Hindlimb muscle (tissue), 1 donor: Measurements from ENCODE around the gene ZNF580. TPM values are rescaled to one million over a fixed set of nuclear protein-coding genes. Genes with fewer than 3 reads are reported as not detected.

Experiments
- DNase-seq: peaks from one replicate; pipeline ENCODE4 v3.0.0-alpha.2; 2013
- polyA plus RNA-seq: library from polyadenylated mRNA; unstranded; fragments of 120-200 nt; gene quantifications from one replicate; pipeline ENCODE4 v1.2.1, GENCODE V29; 2013; ENCODE audit not compliant: insufficient read length

ZNF580 gene
- polyA plus RNA-seq, 1 donor, result 26.0 TPM

DNA sequence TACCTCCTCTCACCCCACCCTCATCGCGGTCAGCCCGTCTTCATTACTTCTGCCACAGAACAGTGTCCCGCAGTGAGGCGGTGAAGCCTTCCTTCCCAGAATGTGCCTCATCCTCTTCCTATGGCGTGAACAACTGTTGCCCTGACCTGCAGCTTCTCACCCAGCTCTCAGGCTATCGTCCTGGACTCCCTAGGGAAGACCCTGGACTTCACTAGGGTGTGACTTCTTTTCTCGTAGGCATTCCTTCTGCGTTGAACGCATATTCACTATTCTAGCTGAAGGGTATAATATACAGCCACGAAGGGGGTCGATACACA lies 34.4 kb upstream of the ZNF580 start:
- no peak for DNase-seq

DNA sequence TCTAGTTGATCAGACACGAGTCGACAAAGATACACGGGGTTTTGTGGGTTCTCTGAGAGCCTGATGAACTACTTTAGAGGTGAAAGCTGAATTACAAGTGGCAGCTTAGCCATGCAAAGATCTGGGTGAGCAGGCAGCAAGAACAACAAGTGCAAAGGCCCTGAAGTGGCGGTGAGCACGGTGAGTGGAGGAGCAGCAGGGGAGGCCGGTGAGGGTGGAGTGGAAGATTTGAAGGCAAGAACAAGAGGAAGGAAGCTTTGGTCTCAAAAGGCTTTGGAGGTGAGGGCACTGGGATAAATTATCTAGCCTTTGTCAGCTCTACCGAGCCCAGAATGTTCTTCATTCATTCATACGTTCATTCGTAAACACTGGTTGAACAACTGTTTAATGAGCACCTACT lies 34.0 kb upstream of the ZNF580 start:
- DNase-seq, result no peak

DNA sequence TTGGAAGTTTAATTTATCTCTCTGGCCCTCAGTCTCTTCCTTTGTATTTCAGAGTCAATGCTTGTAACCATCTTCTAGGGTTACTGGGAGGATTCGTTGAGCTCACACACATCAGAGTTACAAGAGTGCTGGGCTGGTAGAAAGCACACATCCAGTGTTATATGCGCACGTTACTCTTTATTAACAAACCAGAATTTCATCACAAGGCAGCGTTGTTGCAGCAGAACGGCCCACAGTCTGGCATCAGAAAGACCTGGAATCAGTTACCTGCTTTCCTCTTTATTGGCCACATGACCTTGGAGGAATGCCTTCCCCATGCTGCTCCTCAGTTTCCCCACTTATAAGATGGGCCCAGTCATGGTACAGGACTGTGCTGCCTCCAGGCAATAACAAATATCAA lies 31.5 kb upstream of the ZNF580 start:
- DNase-seq, result no peak

DNA sequence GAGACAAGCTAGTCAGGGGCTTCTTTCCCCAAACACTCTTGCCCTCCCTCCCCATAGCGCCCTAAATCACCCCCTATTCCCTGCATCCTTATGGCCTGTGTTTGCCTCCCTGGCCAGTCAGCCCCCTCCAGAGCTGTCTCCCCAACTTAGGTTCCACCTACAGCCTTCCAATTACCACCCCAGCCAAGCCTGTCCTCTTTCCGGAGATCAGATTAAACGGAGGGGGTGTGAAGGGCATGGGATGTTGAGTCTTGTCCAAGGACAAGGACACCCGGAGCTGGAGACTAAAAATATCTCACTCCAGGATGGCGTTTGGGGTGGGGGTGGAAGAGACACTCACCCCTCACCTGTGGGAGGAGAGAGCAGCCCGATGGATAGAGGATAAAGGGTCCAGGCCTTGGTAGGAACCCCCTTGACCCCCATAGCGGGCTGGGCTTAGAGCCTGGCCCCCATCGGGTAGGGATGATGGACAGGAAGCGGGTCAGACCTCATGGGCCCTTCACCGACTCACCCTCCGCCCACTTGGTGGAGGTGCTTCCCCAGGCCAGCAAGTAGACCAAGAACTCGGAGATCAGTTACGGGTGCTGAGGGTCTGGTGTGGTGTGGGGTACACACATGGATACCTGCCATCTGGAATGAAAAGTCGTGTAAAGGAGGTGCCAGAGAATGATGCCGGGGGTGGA lies 29.4 kb upstream of the ZNF580 start:
- no peak for DNase-seq

DNA sequence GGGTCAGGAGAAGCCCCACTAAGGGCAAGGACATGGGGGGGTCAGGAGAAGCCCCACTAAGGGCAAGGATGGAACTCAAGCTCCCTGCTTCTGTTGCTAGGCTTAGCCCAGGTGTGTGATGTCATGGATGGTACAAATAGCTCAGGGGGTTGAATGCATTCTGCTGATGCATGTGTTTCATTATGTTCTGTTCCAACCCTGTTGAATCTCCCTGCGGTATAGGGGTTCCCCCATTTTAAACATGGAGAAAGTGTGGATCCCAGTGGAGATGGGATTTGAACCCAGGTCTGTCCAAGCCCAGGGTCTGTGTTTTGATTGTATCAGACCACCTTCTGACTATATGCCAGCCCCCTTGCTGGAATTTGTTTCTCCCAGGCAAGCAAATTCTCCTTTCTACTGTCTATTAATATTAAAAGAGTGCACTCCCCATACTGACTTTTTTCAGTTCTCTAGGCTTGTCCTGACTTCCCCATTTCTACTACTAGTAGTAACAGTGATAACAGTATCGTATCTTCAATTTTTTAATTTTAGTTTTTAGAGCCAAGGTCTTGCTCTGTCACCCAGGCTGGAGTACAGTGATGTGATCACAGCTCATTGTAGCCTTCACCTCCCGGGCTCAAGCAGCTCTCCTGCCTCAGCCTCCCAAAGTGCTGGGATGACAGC lies 28.7 kb upstream of the ZNF580 start:
- no peak for DNase-seq

DNA sequence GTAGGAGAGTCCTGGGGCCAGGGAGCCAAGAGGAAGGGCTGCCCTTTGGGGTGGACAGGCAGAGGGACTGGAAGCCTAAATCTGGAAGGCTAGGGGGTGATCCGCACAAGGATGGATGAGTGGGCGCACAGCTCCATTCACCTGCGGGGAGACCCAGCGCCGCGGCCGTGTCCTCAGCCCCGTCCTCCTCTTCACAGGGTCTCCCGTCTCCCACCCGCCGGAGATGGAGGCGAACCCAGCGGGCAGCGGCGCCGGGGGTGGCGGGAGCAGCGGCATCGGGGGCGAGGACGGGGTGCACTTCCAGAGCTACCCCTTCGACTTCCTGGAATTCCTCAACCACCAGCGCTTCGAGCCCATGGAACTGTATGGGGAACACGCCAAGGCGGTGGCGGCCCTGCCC lies 27.4 kb upstream of the ZNF580 start:
- DNase-seq, result no peak

DNA sequence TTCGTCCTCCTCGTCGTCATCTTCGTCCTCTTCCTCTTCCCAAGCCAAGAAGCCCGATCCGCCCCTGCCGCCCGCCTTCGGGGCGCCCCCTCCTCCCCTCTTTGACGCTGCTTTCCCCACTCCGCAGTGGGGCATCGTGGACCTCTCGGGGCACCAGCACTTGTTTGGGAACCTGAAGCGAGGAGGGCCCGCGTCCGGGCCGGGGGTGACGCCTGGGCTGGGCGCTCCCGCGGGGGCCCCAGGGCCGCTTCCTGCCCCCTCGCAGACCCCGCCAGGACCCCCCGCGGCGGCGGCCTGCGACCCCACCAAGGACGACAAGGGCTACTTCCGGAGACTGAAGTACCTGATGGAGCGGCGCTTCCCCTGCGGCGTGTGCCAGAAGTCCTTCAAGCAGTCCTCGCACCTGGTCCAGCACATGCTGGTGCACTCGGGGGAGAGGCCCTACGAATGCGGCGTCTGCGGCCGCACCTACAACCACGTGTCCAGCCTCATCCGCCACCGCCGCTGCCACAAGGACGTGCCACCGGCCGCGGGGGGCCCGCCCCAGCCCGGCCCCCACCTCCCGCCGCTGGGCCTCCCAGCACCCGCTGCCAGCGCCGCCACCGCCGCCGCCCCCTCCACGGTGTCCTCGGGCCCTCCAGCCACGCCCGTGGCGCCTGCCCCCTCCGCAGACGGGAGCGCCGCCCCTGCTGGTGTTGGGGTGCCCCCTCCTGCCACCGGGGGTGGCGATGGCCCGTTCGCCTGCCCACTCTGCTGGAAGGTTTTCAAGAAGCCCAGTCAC lies 26.7 kb upstream of the ZNF580 start:
- no peak for DNase-seq

DNA sequence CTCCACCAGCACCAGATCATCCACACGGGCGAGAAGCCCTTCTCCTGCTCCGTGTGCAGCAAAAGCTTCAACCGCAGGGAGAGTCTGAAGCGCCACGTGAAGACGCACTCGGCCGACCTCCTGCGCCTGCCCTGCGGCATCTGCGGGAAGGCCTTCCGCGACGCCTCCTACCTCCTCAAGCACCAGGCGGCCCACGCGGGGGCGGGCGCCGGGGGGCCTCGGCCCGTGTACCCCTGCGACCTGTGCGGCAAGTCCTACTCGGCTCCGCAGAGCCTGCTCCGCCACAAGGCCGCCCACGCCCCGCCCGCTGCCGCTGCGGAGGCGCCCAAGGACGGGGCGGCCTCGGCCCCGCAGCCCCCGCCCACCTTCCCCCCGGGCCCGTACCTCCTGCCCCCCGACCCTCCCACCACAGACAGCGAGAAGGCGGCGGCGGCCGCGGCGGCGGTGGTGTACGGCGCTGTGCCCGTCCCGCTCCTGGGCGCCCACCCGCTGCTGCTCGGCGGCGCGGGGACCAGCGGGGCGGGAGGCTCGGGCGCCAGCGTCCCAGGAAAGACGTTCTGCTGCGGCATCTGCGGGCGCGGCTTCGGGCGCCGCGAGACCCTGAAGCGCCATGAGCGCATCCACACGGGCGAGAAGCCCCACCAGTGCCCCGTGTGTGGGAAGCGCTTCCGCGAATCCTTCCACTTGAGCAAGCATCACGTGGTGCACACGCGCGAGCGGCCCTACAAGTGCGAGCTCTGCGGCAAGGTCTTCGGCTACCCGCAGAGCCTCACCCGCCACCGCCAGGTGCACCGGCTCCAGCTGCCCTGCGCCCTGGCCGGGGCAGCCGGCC lies 25.9 kb upstream of the ZNF580 start:
- no peak for DNase-seq

DNA sequence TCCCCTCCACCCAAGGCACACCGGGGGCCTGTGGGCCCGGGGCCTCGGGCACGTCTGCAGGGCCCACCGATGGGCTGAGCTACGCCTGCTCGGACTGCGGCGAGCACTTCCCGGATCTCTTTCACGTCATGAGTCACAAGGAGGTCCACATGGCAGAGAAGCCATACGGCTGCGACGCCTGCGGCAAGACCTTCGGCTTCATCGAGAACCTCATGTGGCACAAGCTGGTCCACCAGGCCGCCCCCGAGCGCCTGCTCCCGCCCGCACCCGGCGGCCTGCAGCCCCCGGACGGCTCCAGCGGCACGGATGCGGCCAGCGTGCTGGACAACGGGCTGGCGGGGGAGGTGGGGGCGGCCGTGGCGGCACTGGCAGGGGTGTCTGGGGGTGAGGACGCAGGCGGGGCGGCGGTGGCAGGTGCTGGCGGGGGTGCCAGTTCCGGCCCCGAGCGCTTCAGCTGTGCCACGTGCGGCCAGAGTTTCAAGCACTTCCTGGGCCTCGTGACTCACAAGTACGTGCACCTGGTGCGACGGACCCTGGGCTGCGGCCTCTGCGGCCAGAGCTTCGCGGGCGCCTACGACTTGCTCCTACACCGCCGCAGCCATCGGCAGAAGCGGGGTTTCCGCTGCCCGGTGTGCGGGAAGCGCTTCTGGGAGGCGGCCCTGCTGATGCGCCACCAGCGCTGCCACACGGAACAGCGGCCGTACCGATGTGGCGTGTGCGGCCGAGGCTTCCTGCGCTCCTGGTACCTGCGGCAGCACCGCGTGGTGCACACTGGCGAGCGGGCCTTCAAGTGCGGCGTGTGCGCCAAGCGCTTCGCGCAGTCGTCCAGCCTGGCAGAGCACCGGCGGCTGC lies 25.0 kb upstream of the ZNF580 start:
- no peak for DNase-seq

DNA sequence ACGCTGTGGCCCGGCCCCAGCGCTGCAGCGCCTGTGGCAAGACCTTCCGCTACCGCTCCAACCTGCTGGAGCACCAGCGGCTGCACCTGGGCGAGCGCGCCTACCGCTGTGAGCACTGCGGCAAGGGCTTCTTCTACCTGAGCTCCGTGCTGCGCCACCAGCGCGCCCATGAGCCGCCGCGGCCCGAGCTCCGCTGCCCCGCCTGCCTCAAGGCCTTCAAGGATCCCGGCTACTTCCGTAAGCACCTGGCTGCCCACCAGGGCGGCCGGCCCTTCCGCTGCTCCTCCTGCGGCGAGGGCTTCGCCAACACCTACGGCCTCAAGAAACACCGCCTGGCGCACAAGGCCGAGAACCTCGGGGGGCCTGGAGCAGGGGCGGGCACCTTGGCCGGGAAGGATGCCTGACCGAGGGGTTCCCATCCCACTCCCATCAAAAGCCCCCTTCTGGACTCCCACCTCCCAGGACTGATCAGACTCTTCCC lies 24.4 kb upstream of the ZNF580 start:
- DNase-seq, result no peak

DNA sequence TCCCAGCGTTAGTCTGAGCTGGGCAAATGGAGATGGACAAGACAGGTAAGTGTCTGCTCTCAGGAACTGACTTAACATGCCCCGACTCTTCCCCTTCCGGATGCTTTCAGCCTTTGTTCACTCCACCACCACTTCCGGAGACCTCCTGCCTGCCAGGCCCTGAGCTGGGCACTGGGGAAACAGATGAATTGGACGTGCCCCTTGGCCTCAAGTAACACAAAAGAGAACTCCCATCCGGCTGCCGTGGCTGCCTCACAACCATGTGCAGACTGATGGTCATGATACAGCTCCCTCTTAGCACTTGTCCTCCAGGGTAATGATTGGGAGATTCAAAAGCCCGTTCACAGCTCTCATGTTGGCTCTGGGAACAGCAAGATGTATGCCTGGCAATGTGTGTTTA lies 23.4 kb upstream of the ZNF580 start:
- DNase-seq, result no peak

DNA sequence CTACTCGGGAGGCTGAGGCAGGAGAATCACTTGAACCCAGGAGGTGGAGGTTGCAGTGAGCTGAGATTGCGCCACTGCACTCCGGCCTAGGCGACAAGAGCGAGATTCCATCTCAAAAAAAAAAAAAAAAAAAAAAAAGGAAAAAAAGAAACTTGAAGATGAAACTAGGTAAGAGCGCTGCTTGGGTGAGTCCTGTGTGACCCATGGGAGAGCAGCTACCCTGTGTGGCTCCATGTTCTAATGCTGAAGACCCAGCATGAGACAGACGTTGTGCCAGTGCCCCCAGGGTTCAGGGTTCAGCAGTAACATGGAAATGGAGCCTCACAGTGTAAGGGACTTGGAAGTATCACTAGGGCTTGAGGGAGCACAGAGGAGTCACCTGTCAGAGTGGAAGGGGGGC lies 22.4 kb upstream of the ZNF580 start:
- no peak for DNase-seq

DNA sequence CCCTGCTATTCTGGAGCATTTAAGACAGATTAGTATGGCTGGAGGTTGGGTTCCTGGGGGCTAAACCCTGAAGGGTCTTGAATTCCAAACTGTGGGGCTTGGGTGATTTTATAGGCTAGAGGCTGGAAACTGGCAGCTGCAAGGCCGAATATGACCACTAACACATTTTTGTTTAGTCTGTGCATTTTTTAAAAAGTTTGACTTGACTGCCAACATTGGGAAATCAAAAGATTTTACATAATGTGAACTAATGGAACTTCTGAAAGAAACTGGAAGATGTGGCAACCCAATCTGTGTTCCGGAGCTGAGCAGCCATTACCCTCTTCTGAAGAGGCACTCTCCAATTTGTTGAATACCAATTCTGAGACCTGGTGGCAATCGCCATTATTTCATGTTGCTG lies 21.5 kb upstream of the ZNF580 start:
- no peak for DNase-seq

DNA sequence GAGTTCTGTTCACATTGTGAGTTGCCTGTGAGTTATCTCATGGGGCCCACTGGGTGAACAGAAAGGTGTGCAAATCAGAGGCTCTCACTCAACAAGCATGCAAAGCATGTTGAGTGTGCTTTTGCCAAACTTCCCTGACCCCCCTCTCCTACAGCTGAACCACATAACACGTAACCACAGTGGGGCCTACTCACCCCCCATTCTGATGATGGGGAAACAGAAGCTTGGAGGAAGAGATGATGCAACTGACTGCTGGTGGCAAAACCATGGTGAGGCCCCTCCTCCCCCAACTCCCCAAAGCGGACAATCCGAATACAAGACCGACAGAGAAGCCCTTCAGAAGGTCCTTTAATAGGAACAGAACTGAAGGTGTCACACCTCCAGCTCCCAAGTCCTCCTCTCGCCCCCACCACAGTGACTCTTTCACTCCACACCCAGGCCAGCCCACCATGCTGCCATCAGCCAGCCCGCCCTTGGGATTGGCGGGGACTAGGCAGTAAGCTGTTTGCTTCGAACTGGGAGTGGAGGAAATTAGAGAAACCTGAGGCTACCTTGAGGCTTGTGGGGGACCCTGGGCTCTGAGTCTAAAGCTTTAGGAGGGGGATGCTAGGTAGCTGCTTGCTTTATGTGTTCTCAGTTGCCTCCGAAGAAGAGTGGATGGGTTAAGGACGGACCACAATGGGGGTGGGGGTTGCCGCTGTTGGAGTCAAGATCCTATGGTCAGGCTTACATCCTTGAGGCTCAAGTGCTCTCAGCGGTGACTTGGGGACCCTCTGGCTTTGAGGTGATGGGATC lies 20.2 kb upstream of the ZNF580 start:
- no peak for DNase-seq

DNA sequence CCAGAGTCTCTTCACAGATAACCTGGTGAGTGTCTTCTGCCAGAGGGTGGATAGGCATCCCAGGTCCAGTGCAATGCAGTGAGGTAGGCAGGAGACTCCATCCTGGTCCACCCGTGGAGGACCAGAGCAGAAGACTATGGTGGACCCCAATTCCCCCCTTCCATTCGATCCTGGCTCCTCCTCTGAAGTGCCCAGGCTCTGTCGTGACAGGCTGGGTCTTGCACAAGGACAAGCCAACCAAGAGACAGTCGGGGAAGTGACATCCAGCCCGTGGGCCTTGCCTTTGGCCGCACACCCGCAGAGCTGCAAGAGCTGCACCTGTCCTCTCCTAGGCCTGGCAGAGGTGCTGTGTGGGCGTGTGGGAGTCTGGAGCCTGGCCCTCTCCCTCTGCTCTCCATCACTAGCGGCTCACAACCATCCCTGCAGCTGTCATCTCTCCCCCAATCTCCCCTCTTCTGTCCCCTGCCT lies 19.6 kb upstream of the ZNF580 start:
- no peak for DNase-seq

DNA sequence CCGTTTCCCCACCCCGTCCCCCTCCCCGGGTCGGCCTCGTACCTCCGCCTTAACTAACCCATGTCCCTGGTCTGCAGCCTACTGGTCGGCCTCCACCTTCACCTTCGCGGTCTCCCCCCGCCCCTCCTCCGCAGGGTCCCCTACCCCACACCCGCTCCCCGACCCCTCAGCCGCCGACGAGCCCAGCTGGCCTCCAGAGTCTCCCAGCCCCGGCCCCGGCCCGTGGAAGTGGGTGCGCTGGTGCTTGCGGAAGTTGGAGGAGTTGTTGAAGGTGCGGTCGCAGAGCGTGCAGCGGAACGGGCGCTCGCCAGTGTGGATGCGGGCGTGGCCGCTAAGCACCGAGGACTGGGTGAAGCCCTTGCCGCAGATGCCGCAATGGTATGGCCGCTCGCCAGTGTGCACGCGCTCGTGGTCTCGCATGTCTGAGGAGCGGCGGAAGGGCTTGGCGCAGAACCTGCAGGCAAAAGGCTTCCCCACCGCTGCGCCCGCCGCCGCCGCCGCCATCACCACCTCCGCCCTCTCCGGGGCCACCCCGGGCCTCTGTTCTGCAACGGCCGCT lies 19.1 kb upstream of the ZNF580 start:
- no peak for DNase-seq

DNA sequence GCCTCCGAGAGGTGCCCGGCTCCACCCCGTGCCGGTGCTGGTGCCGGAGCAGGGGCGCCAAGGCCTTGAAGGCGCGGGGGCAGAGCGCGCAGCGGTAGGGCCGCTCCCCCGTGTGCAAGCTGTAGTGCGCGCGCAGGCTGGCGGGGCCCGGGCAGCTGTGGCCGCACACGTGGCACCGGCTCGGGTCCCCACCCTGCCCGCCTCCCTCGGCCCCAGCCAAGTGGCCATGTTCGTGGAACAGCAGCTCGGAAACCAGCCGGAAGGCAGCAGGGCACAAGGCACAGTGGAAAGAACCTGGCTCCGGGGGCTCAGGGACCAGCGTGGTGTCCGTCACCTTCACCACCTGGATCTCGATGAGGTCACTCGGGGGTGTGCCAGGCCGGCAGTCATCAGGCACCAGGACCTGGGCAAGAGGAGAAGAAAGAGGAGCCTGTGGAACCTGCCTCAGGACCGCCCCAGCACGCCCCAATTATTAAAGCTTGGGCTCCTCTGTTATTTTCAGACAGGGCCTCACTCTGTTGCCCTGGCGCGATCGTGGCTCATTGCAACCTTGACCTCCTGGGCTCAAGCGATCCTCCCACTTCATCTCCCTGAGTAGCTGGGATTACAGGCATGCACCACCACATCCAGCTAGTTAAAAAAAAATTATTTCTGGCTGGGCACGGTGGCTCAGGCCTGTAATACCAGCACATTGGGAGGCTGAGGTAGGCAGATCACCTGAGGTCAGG lies 18.4 kb upstream of the ZNF580 start:
- no peak for DNase-seq

DNA sequence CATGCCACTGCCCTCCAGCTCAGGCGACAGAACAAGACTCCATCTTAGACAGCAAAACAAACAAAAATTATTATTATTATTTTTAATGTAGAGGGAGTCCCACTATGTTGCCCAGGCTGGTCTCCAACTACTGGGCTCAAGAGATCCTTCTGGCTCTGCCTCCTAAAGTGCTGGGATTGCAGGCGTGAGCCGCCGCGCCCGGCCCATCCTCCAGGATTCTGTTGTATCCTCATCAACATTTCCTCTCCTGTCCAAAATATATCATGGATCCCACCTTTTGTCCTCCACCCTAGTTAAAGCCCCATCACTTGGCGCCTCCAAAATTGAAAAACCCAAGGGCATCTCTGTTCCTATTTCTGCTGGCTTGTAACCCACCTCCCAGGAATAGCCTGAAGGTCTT lies 17.7 kb upstream of the ZNF580 start:
- DNase-seq, result no peak

DNA sequence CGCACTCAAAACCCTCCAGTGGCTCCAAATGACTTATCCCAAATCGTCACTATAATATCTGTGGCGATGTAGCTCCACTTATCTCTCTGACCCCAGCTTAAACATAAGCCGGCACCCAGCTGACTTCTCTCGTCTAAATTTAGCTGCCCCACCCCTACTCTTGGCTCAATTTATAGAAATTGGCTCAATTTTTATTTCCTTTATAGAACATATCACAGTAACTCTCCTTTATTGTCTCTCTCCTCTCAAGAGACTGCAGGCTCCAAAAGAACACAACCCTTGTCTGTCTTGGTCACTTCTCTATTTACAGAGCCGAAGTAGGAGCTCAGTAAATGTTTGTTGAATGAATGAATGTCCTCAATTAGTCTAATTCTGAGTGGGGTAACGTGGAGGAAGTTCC lies 17.2 kb upstream of the ZNF580 start:
- DNase-seq, result no peak
